Activated CD4-positive, alpha-beta T cell treated with anti-CD3 and anti-CD28 coated beads, Interleukin-2, amount 10 ng/mL, durations not matched to agents 24 days and 14 days (primary cell): ENCODE measurements around the gene COL12A1. TPM values are rescaled to one million over a fixed set of nuclear protein-coding genes. Genes with fewer than 3 reads are reported as not detected.
"Not testable (repeated sequence)": the region's sequence is repeated elsewhere in the genome, so short reads cannot be mapped to it uniquely, and the experiment has no call there.

Source experiments
- DNase-seq: peaks from one replicate; pipeline ENCODE4 v3.0.0; 2022
- H3K27ac Mint-ChIP-seq: one replicate; pipeline ENCODE4 v1.8.0; 2022; ENCODE audit warnings: mild to moderate bottlenecking, mixed read lengths
- H3K27me3 Mint-ChIP-seq: one replicate; pipeline ENCODE4 v1.8.0; 2022; ENCODE audit warnings: mixed read lengths
- H3K36me3 Mint-ChIP-seq: one replicate; pipeline ENCODE4 v1.8.0; 2022; ENCODE audit warnings: low read depth, mild to moderate bottlenecking, mixed read lengths
- H3K4me1 Mint-ChIP-seq: one replicate; pipeline ENCODE4 v1.8.0; 2021; ENCODE audit warnings: mixed read lengths
- H3K4me3 Mint-ChIP-seq: one replicate; pipeline ENCODE4 v1.8.0; 2022; ENCODE audit warnings: mild to moderate bottlenecking, moderate library complexity, mixed read lengths
- H3K9me3 Mint-ChIP-seq: one replicate; pipeline ENCODE4 v1.8.0; 2021; ENCODE audit warnings: mixed read lengths
- intact Hi-C: fragments of 100-400 bp; cut with micrococcal nuclease; formaldehyde crosslinking; loops from one replicate; pipeline ENCODE4 v1.15.1; 2023
- total RNA-seq: library from RNA; stranded (reverse); gene quantifications from 2 replicates; pipeline ENCODE4 v1.2.3, GENCODE V29; 2022

COL12A1 gene
- total RNA-seq, 1 donor from 2014 or later, result 0.05 TPM

DNA sequence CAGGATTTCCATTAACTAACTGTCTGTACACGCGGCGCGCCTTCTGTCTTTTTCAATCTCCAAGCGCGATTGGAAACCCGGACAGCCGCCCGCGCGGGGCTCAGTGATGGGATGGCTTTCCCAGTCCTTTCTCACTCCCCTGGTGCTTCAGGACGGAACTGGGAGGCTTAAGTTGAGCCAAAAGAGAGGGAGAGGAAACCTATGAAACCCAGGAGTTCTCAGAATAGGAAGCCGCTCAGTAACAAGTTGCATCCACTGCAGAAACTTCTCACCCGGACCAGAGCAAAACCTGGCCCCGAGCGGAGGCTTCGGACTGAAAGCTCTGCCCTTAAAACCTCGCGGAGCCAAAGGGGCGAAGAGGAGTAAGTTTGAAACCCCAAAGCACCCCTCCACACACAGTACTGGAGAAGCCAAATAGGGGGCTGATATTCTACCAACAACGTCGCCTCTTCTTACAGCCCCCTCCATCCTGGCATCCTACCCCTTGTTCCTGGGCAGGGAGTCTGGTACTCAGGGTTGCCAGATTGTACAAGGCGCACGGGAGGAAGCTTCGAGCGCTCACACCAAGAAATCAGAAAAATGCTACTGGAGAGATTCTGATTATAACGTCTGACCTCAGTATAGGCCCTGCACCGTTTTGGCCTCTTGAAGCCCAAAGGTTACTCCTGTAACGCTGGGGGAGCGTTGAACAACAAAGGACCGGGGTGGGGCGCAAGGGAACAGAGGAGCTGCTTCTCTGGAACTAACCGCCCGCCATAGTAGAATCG, 906 bp upstream of the COL12A1 start:
- DNase-seq, result no peak
- H3K4me1 Mint-ChIP-seq, result peaks cover 54% of the 10 kb centered on the region
- H3K36me3 Mint-ChIP-seq, result peaks cover 1% of the 10 kb centered on the region
- intact Hi-C loops, result loop anchor here (5.0 to 10.0 kb wide), 4 partner anchors 119 to 1529 kb away; no protein-coding TSS in a partner anchor
- H3K9me3 Mint-ChIP-seq, result no peaks in the 10 kb centered on the region
- H3K4me3 Mint-ChIP-seq, result peak overlapping the region; percentile 83
- peaks cover 80% of the 10 kb centered on the region for H3K27me3 Mint-ChIP-seq
- peak overlapping the region; percentile 32 for H3K27ac Mint-ChIP-seq

DNA sequence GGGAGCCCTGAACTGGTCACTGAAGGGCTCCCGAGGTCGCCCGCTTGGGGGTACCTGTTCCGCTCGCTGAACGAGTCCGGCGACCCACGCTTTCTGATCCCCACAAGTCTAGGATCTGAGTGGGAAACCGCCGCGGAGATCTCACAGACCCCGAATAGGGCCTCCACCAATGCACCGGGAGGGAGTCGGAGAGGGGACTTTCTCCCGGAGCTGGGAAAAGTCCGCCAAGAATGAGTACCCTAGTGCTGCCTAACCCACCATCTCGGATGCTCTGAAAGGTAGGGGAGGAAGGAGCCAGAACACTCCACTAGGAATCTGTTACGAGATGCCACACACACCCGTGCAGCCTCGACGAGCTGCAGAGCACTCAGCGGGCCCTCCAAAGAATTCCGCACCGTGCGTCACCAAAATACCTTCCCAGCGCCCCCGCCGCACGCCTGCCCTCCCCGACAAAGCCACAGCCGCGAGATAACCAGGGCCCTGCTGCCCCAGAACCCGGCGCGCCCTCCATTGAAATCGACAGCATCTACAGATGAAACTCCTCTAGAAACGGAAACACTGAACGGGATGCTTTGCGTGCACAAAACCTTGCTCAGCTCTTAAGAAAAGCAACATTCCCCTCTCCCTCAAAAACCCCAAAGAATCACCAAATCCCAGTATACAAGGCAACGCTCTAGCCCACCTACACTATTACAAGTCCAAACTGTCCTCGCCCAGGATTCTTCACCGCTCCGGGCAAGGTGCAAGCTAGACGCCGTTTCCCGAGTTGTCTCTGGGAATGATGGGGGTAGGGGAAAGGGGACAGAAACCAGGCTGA, 686 bp downstream of the COL12A1 start:
- Mint-ChIP-seq H3K27ac (peak overlapping the region; percentile 57), H3K27me3 (peaks cover 84% of the 10 kb centered on the region), H3K4me1 (peaks cover 52% of the 10 kb centered on the region), H3K9me3 (no peaks in the 10 kb centered on the region), H3K36me3 (peaks cover 1% of the 10 kb centered on the region), H3K4me3 (peak overlapping the region; percentile 74)
- DNase-seq, result peak; percentile 75
- intact Hi-C loops, result loop anchor here (5.0 to 10.0 kb wide), 4 partner anchors 118 to 1528 kb away; no protein-coding TSS in a partner anchor

DNA sequence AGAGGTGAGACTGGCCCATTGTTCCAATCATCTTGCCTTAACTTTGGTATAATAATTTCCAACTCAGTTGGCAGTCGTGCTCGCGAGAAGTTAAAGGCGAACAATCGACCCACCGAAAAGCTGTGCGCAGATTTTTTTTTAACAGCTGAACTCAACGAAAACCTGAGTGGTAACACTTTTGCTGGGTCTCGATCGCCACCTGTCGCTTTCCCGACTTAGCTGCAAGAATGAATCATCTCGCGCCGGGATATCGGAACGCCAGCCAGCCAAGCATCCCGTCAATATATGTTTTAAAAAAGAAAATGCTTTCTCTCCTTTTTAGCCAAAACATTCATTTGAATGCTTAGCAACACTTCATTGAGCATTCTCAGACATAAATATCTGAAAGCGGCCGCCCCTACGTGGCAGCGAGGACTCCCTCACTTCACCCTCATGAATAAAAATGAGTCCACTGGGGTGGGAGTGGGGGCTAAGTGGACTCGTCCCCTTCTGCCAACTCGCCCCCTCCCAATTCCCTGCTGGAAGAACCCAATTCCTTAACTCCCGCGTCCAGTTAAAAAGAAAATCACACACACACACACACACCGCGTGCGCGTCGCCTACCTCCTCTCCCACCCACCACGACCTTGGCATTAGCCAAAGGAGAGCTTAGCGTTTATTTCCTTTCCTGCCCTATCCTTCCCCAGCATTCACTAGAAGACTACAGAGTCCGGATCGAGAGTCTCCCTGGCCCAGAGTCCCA, 1.5 kb downstream of the COL12A1 start:
- Mint-ChIP-seq H3K36me3 (peaks cover 1% of the 10 kb centered on the region), H3K4me1 (peaks cover 52% of the 10 kb centered on the region), H3K4me3 (peak overlapping the region; percentile 74), H3K27me3 (peaks cover 85% of the 10 kb centered on the region), H3K9me3 (no peaks in the 10 kb centered on the region), H3K27ac (peak overlapping the region; percentile 39)
- intact Hi-C loops, result loop anchor here (10.0 kb wide), 2 partner anchors 290 to 860 kb away; no protein-coding TSS in a partner anchor
- DNase-seq, result peak; percentile 81

DNA sequence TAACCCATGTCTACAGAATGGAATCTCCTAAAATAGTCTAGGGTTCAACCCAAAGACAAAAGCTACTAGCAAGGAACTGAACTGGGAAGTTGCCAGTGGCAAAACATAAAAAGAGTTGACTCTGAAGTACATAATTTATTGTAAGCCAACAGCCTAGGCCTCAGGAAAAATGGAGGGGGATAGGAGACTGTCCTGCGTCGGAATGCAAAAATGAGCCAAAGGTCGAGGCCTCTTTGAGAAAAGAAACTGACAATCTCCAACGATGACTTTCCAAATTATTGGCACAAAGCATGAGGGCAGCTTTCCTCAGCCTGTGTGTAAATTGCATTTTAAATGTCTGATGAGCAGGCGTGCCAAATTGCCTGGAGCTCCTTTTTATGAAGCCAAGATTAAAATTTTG, 2.1 kb downstream of the COL12A1 start:
- Mint-ChIP-seq H3K27me3 (peaks cover 81% of the 10 kb centered on the region), H3K9me3 (no peaks in the 10 kb centered on the region), H3K4me1 (peaks cover 47% of the 10 kb centered on the region), H3K36me3 (peaks cover 1% of the 10 kb centered on the region), H3K4me3 (no peak overlapping the region), H3K27ac (no peak overlapping the region)
- DNase-seq, result no peak
- intact Hi-C loops, result loop anchor here (10.0 kb wide), 2 partner anchors 289 to 859 kb away; no protein-coding TSS in a partner anchor

DNA sequence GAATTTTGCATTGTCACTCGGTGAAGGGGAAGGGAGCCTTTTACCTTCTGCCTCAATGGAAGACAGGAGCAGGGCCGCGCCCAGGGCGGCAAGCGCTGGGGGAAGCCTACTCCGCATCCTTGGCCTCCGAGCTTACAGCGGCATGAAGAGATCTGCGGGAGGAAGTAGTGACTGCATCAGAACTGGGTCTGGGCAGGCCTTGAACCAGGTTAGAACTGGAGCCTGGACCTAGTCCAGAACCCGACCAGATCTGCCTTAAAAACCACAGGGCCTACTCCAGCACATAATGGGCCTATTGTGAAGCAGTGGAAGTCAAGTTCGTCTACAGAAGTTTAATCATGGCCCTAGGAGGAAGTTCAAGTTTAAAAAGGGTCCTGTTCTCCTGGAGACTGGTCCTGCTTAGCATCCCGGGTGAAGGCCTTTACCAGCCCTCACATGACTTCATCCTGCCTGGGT, 3.1 kb downstream of the COL12A1 start:
- intact Hi-C loops, result loop anchor here (10.0 kb wide), 2 partner anchors 288 to 858 kb away; no protein-coding TSS in a partner anchor
- no peak overlapping the region for H3K27ac Mint-ChIP-seq
- peaks cover 37% of the 10 kb centered on the region for H3K4me1 Mint-ChIP-seq
- DNase-seq, result no peak
- H3K9me3 Mint-ChIP-seq, result no peaks in the 10 kb centered on the region
- no peak overlapping the region for H3K4me3 Mint-ChIP-seq
- peaks cover 1% of the 10 kb centered on the region for H3K36me3 Mint-ChIP-seq
- H3K27me3 Mint-ChIP-seq, result peaks cover 75% of the 10 kb centered on the region

DNA sequence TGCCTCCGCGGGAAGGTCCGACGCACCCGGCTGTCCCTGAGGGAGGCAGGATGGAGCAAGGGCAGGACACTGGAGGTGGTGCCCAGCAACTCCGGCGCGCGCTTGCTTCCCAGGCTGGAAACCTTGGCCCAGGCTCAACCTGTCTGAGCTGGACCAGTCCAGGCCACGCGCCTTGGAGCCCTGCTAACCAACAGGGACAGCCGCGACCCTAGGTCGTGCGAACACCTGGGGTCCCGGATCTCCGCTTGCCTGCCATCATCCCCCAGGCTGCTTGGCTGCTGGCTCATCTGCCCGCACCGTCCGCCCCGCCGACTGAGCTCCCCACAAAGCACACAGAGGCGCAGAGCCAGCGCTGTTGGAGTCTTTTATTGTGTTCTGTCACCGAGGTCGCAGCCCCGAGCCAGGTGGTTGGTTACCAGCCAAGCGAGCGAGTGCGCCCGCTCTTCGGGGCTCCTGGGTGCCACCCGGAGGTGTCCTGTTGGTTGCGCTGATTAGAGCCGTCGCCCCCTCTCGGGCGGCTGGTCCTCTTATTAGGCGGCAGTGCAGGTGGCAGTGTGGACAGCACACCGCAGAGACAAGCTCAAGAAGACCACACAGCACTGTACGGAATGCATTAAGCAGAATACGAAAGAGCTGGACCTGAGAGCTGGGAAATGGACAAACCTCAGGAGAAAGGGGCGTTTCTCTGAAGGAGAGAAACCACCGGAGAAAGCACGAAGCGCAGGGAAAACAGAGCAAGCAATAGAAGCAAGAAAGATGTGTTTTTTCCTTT, 3.8 kb downstream of the COL12A1 start:
- Mint-ChIP-seq H3K27ac (no peak overlapping the region), H3K4me3 (peak overlapping the region; percentile 20), H3K9me3 (no peaks in the 10 kb centered on the region), H3K27me3 (peaks cover 69% of the 10 kb centered on the region), H3K36me3 (peaks cover 1% of the 10 kb centered on the region), H3K4me1 (peaks cover 31% of the 10 kb centered on the region)
- DNase-seq, result no peak
- intact Hi-C loops, result loop anchor here (10.0 kb wide), 2 partner anchors 287 to 857 kb away; no protein-coding TSS in a partner anchor

DNA sequence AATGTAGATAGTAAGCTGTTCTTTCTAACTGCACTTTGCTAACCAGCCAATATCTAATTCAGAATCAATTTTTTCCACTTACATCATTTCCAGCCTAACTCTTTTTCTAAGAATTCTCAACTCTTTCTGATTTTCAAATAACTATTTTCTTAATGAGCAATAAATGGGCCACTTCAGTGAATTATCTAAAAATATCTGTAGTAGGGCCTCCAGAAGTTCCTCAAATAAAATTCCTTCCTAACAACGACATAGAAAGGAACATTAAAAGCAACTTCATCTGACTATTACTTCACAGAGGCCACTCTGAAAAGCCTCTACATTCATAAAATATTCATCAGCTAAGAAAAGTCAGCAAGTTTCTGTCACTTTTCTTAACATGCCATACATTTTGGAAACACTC, 4.8 kb downstream of the COL12A1 start:
- intact Hi-C loops, result loop anchor here (10.0 kb wide), 2 partner anchors 286 to 856 kb away; no protein-coding TSS in a partner anchor
- no peak overlapping the region for H3K27ac Mint-ChIP-seq
- no peaks in the 10 kb centered on the region for H3K9me3 Mint-ChIP-seq
- peaks cover 60% of the 10 kb centered on the region for H3K27me3 Mint-ChIP-seq
- H3K4me1 Mint-ChIP-seq, result peaks cover 21% of the 10 kb centered on the region
- DNase-seq, result no peak
- H3K36me3 Mint-ChIP-seq, result peaks cover 1% of the 10 kb centered on the region
- H3K4me3 Mint-ChIP-seq, result no peak overlapping the region

DNA sequence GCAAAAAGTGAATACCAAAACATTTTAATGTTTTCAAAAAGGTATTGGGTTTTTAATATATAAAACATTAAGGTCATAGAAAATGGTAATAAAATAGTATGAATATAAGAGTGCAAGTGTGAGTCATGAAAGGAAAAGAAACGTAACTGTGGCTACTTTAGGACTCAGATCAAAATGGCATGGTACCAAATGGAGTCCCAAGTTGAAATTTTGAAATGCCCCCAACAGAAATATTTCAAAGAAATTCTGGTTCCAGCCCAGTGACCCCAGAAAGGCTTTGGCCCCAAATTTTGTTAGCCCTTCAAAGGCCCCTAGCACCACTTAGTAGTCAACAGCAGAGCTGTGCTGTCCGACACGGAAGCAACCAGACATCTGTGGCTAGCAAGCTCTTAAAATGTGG, 6.0 kb downstream of the COL12A1 start:
- no peak for DNase-seq
- no peaks in the 10 kb centered on the region for H3K36me3 Mint-ChIP-seq
- peaks cover 49% of the 10 kb centered on the region for H3K27me3 Mint-ChIP-seq
- H3K4me1 Mint-ChIP-seq, result peaks cover 11% of the 10 kb centered on the region
- no peaks in the 10 kb centered on the region for H3K9me3 Mint-ChIP-seq
- no peak overlapping the region for H3K4me3 Mint-ChIP-seq
- no peak overlapping the region for H3K27ac Mint-ChIP-seq
- intact Hi-C loops, result loop anchor here (10.0 kb wide), 2 partner anchors 285 to 855 kb away; no protein-coding TSS in a partner anchor

DNA sequence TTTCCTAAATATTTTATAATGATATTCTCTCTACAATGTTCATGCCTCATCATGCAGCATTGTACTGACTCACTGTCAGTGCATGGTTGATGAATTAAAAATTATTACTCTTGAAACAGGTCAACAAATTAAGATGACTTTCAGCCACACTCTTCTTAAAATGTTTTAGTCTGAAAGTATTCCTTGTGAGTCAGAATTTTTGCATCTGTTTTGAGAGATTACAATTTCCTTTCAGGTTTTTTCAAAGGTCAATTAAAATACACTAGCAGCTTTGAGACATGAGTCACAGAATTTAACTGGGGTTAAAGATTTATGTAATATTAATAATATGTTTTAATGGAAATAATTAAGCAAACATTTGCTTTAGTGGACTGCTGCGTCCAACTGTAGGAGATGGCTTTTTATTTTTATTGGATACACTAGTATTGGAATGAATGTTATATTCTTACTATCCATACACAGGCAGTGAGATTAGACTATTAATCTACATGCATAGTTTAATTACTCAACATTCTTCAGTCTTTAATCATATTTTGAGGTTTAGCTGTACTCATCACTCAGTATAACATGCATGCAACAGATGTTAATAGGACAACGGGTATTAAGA, 9.7 kb downstream of the COL12A1 start:
- no peak for DNase-seq
- peaks cover 15% of the 10 kb centered on the region for H3K27me3 Mint-ChIP-seq
- intact Hi-C loops, result no loop called here
- H3K36me3 Mint-ChIP-seq, result no peaks in the 10 kb centered on the region
- no peaks in the 10 kb centered on the region for H3K4me1 Mint-ChIP-seq
- H3K27ac Mint-ChIP-seq, result no peak overlapping the region
- no peaks in the 10 kb centered on the region for H3K9me3 Mint-ChIP-seq
- no peak overlapping the region for H3K4me3 Mint-ChIP-seq

DNA sequence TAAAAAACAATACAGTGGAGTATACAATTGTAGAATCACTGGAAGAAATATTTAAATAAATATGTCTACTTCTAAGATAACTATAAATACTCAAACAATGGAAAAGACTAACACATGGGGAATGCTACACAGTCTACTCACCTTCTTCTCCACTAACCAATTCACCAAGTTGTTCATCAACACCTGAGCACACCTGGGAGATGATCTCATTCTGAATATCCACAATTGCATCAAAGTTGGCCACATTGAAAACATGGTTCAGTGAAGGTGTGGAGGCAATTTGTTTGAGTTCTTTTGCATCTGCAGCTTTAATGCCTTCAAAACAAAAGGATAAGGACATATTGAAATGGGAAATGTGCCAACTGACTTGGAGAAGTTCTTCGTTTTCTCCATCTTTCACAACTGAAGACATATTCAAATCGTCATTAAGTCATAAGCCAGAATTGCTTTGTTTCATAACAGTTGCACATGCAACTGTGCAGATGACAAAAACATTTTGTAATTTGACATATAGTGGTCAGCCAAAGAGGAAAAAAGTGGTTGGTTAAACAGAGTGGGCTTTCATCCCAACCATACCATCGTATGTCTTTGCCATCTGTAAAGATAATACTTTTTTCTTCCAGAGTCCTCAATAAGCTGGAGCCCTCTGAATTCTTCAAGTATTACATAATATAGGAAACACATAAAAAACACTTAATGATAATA, 17.5 kb downstream of the COL12A1 start:
- Mint-ChIP-seq H3K27me3 (peaks cover 8% of the 10 kb centered on the region), H3K27ac (no peak overlapping the region), H3K4me3 (no peak overlapping the region), H3K36me3 (no peaks in the 10 kb centered on the region), H3K9me3 (no peaks in the 10 kb centered on the region), H3K4me1 (no peaks in the 10 kb centered on the region)
- intact Hi-C loops, result no loop called here
- no peak for DNase-seq

DNA sequence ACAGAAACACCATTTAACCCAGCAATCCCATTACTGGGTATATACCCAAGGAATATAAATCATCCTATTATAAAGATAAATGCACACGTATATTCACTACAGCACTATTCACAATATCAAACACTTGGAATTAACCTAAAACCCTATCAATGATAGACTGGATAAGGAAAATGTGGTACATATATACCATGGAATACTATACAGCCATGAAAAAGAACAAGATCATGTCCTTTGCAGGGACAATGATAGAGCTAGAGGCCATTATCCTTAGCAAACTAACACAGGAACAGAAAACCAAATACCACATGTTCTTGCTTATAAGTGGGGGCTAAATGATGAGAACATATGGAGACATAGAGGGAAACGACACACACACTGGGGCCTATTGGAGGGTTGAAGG, 19.3 kb downstream of the COL12A1 start:
- H3K4me3 Mint-ChIP-seq, DNase-seq, H3K9me3 Mint-ChIP-seq, H3K27me3 Mint-ChIP-seq, H3K4me1 Mint-ChIP-seq, H3K36me3 Mint-ChIP-seq, H3K27ac Mint-ChIP-seq, intact Hi-C loops: not testable (repeated sequence)

DNA sequence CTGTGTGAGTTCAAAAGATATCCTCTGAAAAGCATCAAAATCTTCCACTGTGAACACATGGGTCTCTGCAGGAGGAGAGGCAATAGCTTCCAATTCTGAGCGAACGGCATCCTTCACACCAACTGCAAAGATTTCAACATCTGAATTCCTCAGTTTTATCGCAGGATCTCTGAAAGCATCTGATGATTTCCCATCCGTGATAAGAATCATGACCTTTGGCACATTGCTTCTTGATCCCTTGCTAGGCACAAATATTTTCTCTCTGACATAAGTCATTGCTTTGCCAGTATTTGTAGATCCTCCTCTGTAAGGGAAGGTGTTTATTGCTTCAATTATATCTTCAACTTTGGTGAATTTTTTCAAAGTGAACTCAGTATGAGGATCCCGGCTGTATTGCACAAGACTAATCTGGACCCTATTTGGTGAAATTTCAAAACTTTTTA, 22.7 kb downstream of the COL12A1 start:
- Mint-ChIP-seq H3K9me3 (no peaks in the 10 kb centered on the region), H3K27ac (no peak overlapping the region), H3K4me1 (no peaks in the 10 kb centered on the region), H3K4me3 (no peak overlapping the region), H3K27me3 (no peaks in the 10 kb centered on the region), H3K36me3 (no peaks in the 10 kb centered on the region)
- intact Hi-C loops, result no loop called here
- DNase-seq, result no peak
